Keratinocyte (primary cell): Measurements from ENCODE around the gene ZNF789. TPM values are rescaled to one million over a fixed set of nuclear protein-coding genes. Genes with fewer than 3 reads are reported as not detected.

ENCODE experiments used
- DNase-seq: peaks from one replicate; pipeline ENCODE4 v3.0.0-alpha.2; 2011; ENCODE audit warnings: low read depth, missing footprints, low spot score
- FAIRE-seq: peaks from 2 replicates; lab custom pipeline; 2011; peaks lifted over from hg19 to GRCh38; lab: Jason Lieb, UNC
- H2AFZ ChIP-seq: 2 replicates; pipeline ENCODE4 v1.6.0; 2012; ENCODE audit warnings: low read length, control low read depth, inconsistent platforms; ENCODE audit not compliant: control insufficient read depth
- H3K27ac ChIP-seq: 2 replicates; pipeline ENCODE4 v1.5.1; 2011; ENCODE audit warnings: low read length; ENCODE audit not compliant: control insufficient read depth, insufficient read depth
- H3K27me3 ChIP-seq: 3 replicates; pipeline ENCODE4 v1.6.0; 2011; ENCODE audit warnings: low read length; ENCODE audit not compliant: control insufficient read depth, insufficient read depth; ENCODE audit errors: extremely low read depth
- H3K36me3 ChIP-seq, 2 experiments: 2 replicates in 1 of 2; 3 replicates in 1 of 2; pipeline ENCODE4 v1.5.1; 2011; ENCODE audit warnings: low read length in 2 of 2, mild to moderate bottlenecking in 1 of 2; ENCODE audit not compliant: control insufficient read depth in 2 of 2, insufficient read depth in 2 of 2; ENCODE audit errors: extremely low read depth in 1 of 2
- H3K4me1 ChIP-seq: 3 replicates; pipeline ENCODE4 v1.5.1; 2011; ENCODE audit warnings: low read length; ENCODE audit not compliant: control insufficient read depth, insufficient read depth; ENCODE audit errors: extremely low read depth
- H3K4me2 ChIP-seq: 3 replicates; pipeline ENCODE4 v1.6.0; 2011; ENCODE audit warnings: low read depth, low read length; ENCODE audit not compliant: control insufficient read depth, insufficient read depth; ENCODE audit errors: extremely low read depth
- H3K4me3 ChIP-seq, 3 experiments: fragments of 200-600 bp in 1 of 3; sonication (generic) in 1 of 3; 2 replicates in 2 of 3; 3 replicates in 1 of 3; pipeline ENCODE4 v1.5.1; 2011 to 2016; ENCODE audit warnings: low read length in 3 of 3, mild to moderate bottlenecking in 3 of 3, control low read depth in 2 of 3, inconsistent platforms in 1 of 3, low read depth in 1 of 3, mixed read lengths in 1 of 3, mixed run types in 1 of 3, moderate library complexity in 1 of 3; ENCODE audit not compliant: control insufficient read depth in 2 of 3, insufficient read depth in 2 of 3; ENCODE audit errors: extremely low read depth in 1 of 3
- H3K79me2 ChIP-seq: 2 replicates; pipeline ENCODE4 v1.6.0; 2012; ENCODE audit warnings: low read length; ENCODE audit not compliant: control insufficient read depth, insufficient read depth
- H3K9ac ChIP-seq: 3 replicates; pipeline ENCODE4 v1.6.0; 2011; ENCODE audit warnings: low read length; ENCODE audit not compliant: control insufficient read depth, insufficient read depth; ENCODE audit errors: extremely low read depth
- H3K9me1 ChIP-seq: 3 replicates; pipeline ENCODE4 v1.6.0; 2011; ENCODE audit warnings: low read length; ENCODE audit not compliant: control insufficient read depth, insufficient read depth; ENCODE audit errors: extremely low read depth
- H3K9me3 ChIP-seq: 2 replicates; pipeline ENCODE4 v1.5.1; 2012; ENCODE audit warnings: low read depth, low read length; ENCODE audit not compliant: control insufficient read depth
- H4K20me1 ChIP-seq: 3 replicates; pipeline ENCODE4 v1.6.0; 2011; ENCODE audit warnings: low read length; ENCODE audit not compliant: control insufficient read depth, insufficient read depth; ENCODE audit errors: extremely low read depth
- CTCF ChIP-seq, 3 experiments: IDR thresholded peaks in 1 of 3; conservative IDR thresholded peaks in 1 of 3; optimal IDR thresholded peaks in 1 of 3; 2 replicates in 2 of 3; 3 replicates in 1 of 3; pipeline versions ENCODE3 to v1.5.1; 2011; ENCODE audit warnings: low read length in 3 of 3, mild to moderate bottlenecking in 3 of 3, moderate library complexity in 2 of 3, control low read depth in 1 of 3, inconsistent platforms in 1 of 3; ENCODE audit not compliant: insufficient read depth in 2 of 3; ENCODE audit errors: extremely low read depth in 1 of 3
- EZH2 ChIP-seq: IDR thresholded peaks from one replicate; pipeline ENCODE4 v1.6.1; 2012; ENCODE audit warnings: inconsistent platforms, mild to moderate bottlenecking, low read length, moderate library complexity
- dilution Hi-C: fragments of 300-500 bp; cut with MboI; formaldehyde crosslinking; loops from one replicate; pipeline ENCODE4 v1.7.0; 2020; ENCODE audit warnings: low sequenced_read_pairs; ENCODE audit not compliant: extremely low pct_ligation_motif_present
- polyA plus RNA-seq, 5 experiments: library from polyadenylated mRNA; depleted of rRNA in 3 of 5; stranded (reverse) in 3 of 5; stranded (forward) in 1 of 5; unstranded in 1 of 5; fragments of >200 nt; gene quantifications; 1 replicate in 1 of 5; 2 replicates in 3 of 5; 3 replicates in 1 of 5; pipeline versions ENCODE4 v1.2.1 to v1.2.3, GENCODE V29; 2011 to 2012; ENCODE audit warnings: missing spikeins in 2 of 5, low read depth in 1 of 5, low replicate concordance in 1 of 5

ZNF789 gene
- polyA plus RNA-seq, 1 donor (not counting 4 experiments of a cell fraction or from before 2014, with no cell fraction given), result 17.5 TPM

DNA sequence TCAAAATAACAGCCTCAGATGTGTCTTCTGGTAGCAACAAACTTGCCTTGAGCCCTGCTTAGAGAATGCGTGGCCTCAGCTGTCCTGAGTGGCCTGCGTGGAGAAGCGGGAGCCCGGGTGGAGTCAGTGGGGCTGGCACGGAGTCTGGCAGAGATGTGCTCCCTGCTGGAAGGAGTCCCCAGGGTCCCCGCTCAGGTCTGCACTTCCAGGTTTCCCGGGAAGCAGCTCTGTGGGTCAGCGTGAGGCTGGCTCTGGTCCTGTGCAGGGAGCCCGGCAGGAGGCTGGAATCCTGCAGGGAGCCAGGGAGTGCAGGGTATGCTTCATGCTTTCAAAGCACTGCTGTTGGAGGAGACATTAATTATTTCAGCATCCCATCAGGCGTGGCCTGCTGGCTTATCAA, 23.8 kb upstream of the ZNF789 start:
- no peak overlapping the region for H3K27ac ChIP-seq
- no peak overlapping the region for H3K4me3 ChIP-seq
- no peak overlapping the region for H2AFZ ChIP-seq
- no peak overlapping the region for H3K4me2 ChIP-seq
- no peaks in the 10 kb centered on the region for H3K27me3 ChIP-seq
- no peaks in the 10 kb centered on the region for H3K9me3 ChIP-seq
- no peaks in the 10 kb centered on the region for H4K20me1 ChIP-seq
- FAIRE-seq (no peak), DNase-seq (no peak)
- dilution Hi-C loops, result no loop called here
- TF ChIP-seq CTCF (optimal IDR thresholded peaks at IDR 0.05 in 1 of 3, IDR thresholded peaks at IDR 0.05 in 1 of 3, conservative IDR thresholded peaks at IDR 0.05 in 1 of 3; ENCODE audit: extremely low read depth in 1 of 3, insufficient read depth in 2 of 3, low read length in 3 of 3), result no peak
- TF ChIP-seq EZH2, result no peak
- no peaks in the 10 kb centered on the region for H3K4me1 ChIP-seq
- H3K9ac ChIP-seq, result no peak overlapping the region
- H3K79me2 ChIP-seq, result no peaks in the 10 kb centered on the region
- H3K36me3 ChIP-seq, result peaks cover 50 to 54% of the 10 kb centered on the region in 2 experiments
- H3K9me1 ChIP-seq, result no peaks in the 10 kb centered on the region

GRCh38 chr7:99449326-99449725, 23.4 kb upstream of the ZNF789 start:
- no peaks in the 10 kb centered on the region for H3K27me3 ChIP-seq
- H3K4me3 ChIP-seq, result no peak overlapping the region
- H3K4me1 ChIP-seq, result no peaks in the 10 kb centered on the region
- DNase-seq, result no peak
- peaks cover 49 to 57% of the 10 kb centered on the region in 2 experiments for H3K36me3 ChIP-seq
- no peaks in the 10 kb centered on the region for H3K79me2 ChIP-seq
- H3K9me1 ChIP-seq, result no peaks in the 10 kb centered on the region
- dilution Hi-C loops, result no loop called here
- no peaks in the 10 kb centered on the region for H3K9me3 ChIP-seq
- TF ChIP-seq EZH2 (no peak), CTCF (optimal IDR thresholded peaks at IDR 0.05 in 1 of 3, IDR thresholded peaks at IDR 0.05 in 1 of 3, conservative IDR thresholded peaks at IDR 0.05 in 1 of 3; ENCODE audit: extremely low read depth in 1 of 3, insufficient read depth in 2 of 3, low read length in 3 of 3) (no peak)
- H3K9ac ChIP-seq, result no peak overlapping the region
- no peak overlapping the region for H3K27ac ChIP-seq
- no peak overlapping the region for H3K4me2 ChIP-seq
- no peaks in the 10 kb centered on the region for H4K20me1 ChIP-seq
- H2AFZ ChIP-seq, result no peak overlapping the region
- no peak for FAIRE-seq
